ENCODE results near the gene PDE6C. TPM values are rescaled to one million over a fixed set of nuclear protein-coding genes. Genes with fewer than 3 reads are reported as not detected.
A peak's percentile ranks its signal among the peaks of the same experiment; 100 is the strongest.

The PDE6C gene
- total RNA-seq (2014; rRNA removed; shearing (Covaris generic)): not detected in 2 replicates

DNA sequence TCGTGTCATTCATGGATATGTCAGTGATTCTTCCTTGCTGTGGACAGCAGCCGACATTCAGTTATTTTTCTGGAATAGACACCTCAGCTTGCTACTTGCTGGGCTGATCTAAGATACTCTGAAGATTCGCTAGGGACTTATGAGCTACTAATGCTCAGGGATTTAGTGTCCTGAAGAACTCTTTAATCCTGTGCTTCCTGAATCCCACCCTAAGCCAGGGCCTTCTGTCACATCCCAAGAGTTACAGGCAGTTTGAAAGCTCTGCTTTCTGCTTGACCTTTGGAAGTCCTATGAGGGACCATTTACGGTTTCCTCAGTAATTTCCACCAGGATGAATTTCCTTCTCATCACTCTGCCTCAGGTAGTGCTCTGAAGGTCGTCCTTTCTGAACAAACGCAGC is at the start of gene PDE6C:
Gene PDE6C (plus strand): TSS at position 227 of the 400 bp plus-strand sequence. CDS start 189 bp downstream, outside the sequence.
- DNase-seq (ENCODE audit: low read depth): no peak

GRCh38 chr10:93565446-93565845 is 46.9 kb upstream of the PDE6C start:
- no peak for DNase-seq (ENCODE audit: low read depth)

GRCh38 chr10:93566435-93567276 is 45.7 kb upstream of the PDE6C start, which contains the start of gene FFAR4:
Gene FFAR4 (plus strand): TSS chr10:93566665. CDS start chr10:93566721, 56 bp downstream.
- peak; percentile 5 for DNase-seq (ENCODE audit: low read depth)

DNA sequence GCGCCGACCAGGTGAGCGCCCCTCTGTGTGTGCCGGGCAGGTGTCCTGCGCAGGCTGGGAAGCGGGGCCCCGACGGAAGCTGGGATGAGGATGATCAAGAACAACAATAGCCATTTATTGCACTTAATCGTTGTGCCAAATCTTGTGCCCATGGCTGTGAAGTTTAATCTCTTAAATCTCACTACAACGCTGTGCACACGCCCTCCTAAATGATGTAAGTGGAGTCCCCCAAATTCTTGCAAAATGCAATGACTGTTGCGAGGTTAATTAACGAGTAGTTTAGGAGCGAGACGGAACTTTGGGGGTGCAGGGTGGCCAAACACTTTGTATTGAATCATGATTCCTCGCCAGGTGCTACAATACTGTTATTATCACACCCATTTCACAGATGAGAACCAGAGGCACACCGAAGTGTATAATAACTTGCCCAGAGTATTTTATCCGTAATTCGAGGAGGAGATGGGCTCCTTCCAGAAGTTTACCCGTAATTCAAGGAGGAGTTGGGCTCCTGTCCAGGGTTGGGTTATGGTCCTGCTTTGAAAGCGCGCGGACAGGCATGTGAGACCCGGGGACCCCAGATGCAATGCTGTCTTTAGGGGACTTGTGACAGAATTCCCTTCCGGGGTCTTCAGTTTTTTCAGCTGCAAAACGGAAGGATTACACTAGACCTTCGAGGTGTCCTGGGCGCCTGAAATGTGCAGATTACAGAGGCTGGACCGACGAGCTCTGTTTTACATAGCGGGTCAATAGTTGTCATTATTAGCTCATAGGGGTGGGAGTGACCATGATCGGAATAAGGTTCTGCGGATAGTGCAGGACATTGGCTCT is 44.8 kb upstream of the PDE6C start:
- no peak for DNase-seq (ENCODE audit: low read depth)

GRCh38 chr10:93568105-93568390 is 44.3 kb upstream of the PDE6C start:
- peak; percentile 8 for DNase-seq (ENCODE audit: low read depth)

- DNase-seq (ENCODE audit: low read depth): no peak
Observed at GRCh38 chr10:93570383-93570782, 42.0 kb upstream of the PDE6C start.

GRCh38 chr10:93572606-93573005 is 39.7 kb upstream of the PDE6C start:
- no peak for DNase-seq (ENCODE audit: low read depth)

- DNase-seq (ENCODE audit: low read depth): peak; percentile 17
Observed at GRCh38 chr10:93573051-93573909, 39.1 kb upstream of the PDE6C start.

- no peak for DNase-seq (ENCODE audit: low read depth)
Observed at GRCh38 chr10:93573924-93574323, 38.4 kb upstream of the PDE6C start.

DNA sequence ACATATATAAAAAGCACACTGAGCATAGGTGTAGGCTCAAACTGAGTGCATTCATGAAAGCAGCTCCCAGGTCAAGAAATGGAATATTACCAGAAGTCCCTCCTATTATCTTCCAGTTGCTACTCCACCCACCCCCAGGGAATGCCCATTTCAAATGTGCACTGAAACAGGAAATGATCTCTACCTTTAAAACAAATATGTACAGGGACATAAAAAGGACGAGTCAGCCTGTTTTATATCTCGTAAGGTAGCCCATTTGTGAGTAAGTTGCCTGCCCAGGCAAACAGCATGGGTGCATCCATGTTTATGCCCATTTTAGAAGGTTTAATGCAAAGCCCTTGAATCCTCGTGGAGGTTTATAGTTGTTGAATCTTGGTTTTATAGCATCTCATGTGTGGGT is 35.4 kb upstream of the PDE6C start:
- no peak for DNase-seq (ENCODE audit: low read depth)

GRCh38 chr10:93577565-93577964 is 34.8 kb upstream of the PDE6C start:
- no peak for DNase-seq (ENCODE audit: low read depth)

DNA sequence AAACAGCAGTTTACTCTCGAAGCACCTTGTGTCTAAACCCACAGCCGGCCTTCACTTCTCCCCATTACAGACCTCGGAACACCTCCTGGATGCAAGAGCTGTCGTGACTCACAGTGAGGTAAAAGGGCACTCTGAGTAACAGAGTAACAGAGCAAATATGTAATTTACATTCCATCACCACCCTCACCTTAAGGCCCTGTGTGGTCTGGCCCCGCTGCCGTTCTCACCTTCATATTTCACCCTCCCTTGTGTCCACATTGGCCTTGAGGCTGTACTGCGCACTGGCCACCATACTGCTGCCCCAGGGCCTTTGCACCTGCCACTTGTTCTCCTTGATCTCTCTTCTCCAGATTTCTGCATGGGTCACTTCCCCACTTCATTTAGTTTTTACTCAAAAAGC is 33.2 kb upstream of the PDE6C start:
- no peak for DNase-seq (ENCODE audit: low read depth)

- DNase-seq (ENCODE audit: low read depth): no peak
Observed at GRCh38 chr10:93579985-93580711, 32.2 kb upstream of the PDE6C start.

DNA sequence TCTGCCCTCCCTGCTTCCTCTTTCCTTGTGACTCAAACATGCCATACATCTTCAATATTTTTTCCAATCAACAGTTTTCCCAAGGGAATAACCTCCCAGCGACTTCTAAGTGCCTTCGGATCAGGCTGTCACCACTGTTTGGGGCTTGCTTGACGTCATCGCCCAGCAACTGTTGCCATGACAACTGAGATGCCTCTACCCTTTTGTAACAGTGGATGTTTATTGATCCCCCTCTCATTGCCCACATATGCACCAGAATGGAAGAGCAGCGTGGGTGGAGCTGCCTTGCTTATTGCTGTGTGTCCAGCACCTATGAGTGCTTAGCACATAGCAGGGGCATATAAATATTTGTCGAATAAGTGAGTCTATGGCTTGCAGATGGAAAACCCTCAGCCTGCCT is 31.5 kb upstream of the PDE6C start:
- DNase-seq (ENCODE audit: low read depth): peak; percentile 13

DNA sequence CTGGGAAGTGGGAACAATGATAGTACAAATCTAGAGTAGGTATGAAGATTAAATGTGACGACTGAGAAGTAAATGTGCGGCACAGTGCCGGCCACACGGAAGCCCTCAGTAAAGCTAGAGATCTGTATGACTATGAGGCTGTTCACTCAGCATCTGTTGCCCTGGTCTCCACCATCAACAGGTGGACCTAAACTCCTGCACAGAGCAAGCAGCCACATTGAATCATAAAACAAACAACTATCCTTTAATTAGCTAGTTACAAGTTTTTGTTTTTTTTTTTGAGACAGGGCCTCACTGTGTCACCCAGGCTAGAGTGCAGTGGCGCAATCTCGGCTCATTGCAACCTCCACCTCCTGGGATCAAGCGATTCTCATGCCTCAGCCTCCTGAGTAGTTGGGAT is 27.9 kb upstream of the PDE6C start:
- DNase-seq (ENCODE audit: low read depth): no peak

DNA sequence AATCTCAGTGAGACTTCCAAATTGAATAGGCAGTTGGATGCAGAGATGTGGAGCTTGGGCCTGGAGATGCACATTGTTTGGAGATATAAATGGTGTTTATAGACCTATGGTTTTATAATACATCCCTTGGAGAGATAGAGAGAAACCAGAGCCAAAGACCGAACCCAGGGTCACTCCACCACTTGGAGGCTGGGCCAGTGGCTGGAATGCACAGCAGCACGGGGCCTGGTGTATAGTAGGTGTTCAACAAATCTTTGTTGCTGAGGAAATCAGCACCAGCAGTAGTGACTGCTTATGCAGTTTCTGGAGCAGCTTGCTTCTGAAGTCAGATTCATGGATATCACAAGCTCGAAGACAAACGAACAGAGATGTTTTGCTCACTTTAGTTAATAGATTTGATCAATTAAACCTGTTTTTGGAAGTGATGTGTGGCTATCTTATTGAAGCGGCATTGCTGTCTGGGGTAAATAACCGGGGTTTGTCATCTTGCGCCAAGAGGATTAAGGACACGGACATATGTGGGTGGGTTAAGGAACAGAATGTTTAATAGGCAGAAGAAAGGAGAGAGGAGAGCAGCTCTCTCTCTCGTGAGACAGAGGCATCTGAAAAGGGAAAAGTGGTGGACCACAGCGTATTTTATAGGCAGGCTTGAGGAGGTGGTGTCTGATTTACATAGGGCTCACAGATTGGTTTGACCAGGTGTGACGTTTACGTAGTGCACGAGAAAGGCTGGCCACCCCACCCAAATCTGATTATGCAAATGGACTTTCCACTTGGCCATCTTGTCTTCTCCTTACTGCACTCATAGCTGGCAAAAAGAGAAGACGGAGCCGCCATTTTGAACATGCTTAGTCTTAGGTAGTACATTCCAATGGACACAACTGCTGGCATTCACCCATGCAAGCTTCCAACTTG is 22.4 kb upstream of the PDE6C start:
- DNase-seq (ENCODE audit: low read depth): peak; percentile 9

GRCh38 chr10:93590638-93591037 is 21.7 kb upstream of the PDE6C start:
- DNase-seq (ENCODE audit: low read depth): no peak

DNA sequence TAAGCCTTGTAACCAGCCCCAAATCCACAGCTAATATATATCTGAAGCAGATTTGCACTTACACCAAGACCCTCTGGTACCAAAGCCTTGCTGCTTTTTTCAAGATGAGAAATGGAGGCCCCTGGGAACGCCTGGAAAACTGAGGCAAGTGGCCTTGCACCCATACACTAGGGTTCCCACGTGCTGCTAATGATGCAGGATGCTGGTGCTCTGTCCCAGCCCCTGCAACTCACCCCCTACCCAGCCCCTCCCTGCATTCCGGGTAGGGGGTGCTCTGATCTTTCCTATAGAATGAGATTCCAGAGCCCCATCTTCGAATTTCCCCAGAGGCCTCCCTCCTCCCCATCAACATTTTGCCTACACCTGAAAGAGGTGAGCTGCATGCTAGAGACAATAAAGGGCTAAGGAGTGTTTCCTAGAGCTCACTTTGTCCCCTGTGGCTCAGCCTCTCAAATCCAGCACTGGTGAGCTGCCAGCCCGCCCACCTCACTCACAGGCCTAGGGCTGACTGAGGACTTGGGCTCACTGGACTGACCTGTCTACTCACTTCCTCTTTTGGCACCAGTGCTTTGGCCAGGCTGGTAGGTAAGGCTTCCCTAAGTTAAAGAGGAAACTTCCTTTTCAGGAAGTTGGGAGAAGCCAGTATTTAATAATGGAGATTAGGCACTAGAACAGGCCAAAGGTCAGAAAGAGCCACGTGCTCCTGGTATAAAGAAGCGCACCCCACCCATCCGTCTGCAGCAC is 21.1 kb upstream of the PDE6C start:
- no peak for DNase-seq (ENCODE audit: low read depth)

- no peak for DNase-seq (ENCODE audit: low read depth)
Observed at GRCh38 chr10:93593254-93593653, 19.1 kb upstream of the PDE6C start.

Data from RPMI7951 (cell line).